ENCODE results near the gene MZF1.

MZF1 gene

GRCh38 chr19:58562122-58563033 is 10.8 kb downstream of the MZF1 start:
- peak in 1 of 2 experiments; percentile 1 for DNase-seq (ENCODE audit: low spot score in 2 of 2)
- Histone ChIP-seq H3K9me3 (no peaks in the 10 kb centered on the region), H3K27me3 (ENCODE audit: low read depth) (no peaks in the 10 kb centered on the region), H3K36me3 (replicated peaks) (peaks cover 10% of the 10 kb centered on the region), H3K4me3 (no peak overlapping the region), H3K4me1 (peaks cover 6% of the 10 kb centered on the region)
- in situ Hi-C loops (cut with MboI; ENCODE audit: low sequenced_read_pairs): no loop called here

GRCh38 chr19:58561373-58562121 is 11.6 kb downstream of the MZF1 start:
- Histone ChIP-seq H3K4me3 (no peak overlapping the region), H3K36me3 (replicated peaks) (peaks cover 17% of the 10 kb centered on the region)

DNA sequence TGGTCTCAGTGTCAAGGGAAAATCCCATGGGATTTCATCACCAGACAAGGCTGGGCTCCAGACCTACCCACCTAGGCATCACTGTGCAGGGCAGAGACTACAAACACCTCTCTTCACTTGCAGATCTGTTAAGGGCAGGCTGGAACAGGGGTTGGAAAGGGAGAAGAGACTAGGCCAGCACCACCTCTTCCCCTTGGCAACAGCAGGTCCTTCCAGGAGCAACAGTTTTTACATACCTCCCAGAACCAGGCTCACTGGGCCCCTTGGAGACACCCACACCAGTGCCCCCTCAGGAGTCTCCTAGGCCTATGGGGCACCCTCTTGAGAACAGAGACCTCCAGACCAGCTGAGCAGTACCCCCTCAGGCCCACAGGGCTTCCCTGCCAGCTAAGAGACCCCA is 12.2 kb downstream of the MZF1 start:
- Histone ChIP-seq H3K27me3 (ENCODE audit: low read depth) (no peaks in the 10 kb centered on the region), H3K36me3 (replicated peaks) (peaks cover 23% of the 10 kb centered on the region), H3K4me3 (no peak overlapping the region), H3K4me1 (peaks cover 6% of the 10 kb centered on the region), H3K9me3 (no peaks in the 10 kb centered on the region)
- in situ Hi-C loops (cut with MboI; ENCODE audit: low sequenced_read_pairs): no loop called here
- DNase-seq (ENCODE audit: low spot score in 2 of 2): no peak

More at GRCh38 chr19:58561373-58562121, 11.6 kb downstream of the MZF1 start:
- Histone ChIP-seq H3K4me1 (peaks cover 6% of the 10 kb centered on the region), H3K9me3 (no peaks in the 10 kb centered on the region), H3K27me3 (ENCODE audit: low read depth) (no peaks in the 10 kb centered on the region)
- in situ Hi-C loops (cut with MboI; ENCODE audit: low sequenced_read_pairs): no loop called here
- no peak for DNase-seq (ENCODE audit: low spot score in 2 of 2)

- Histone ChIP-seq H3K9me3 (no peaks in the 10 kb centered on the region), H3K4me1 (peaks cover 9% of the 10 kb centered on the region), H3K27me3 (ENCODE audit: low read depth) (no peaks in the 10 kb centered on the region), H3K36me3 (replicated peaks) (peaks cover 27% of the 10 kb centered on the region), H3K4me3 (peak overlapping the region; percentile 92)
- in situ Hi-C loops (cut with MboI; ENCODE audit: low sequenced_read_pairs): no loop called here
- no peak for DNase-seq (ENCODE audit: low spot score in 2 of 2)
Observed at GRCh38 chr19:58560007-58560887, 12.9 kb downstream of the MZF1 start.

GRCh38 chr19:58559275-58560006 is 13.7 kb downstream of the MZF1 start:
- DNase-seq (ENCODE audit: low spot score in 2 of 2): peak; percentile 86 to 96

GRCh38 chr19:58558623-58559274 is 14.4 kb downstream of the MZF1 start:
- H3K4me3 ChIP-seq: peak overlapping the region; percentile 92
- peaks cover 12% of the 10 kb centered on the region for H3K4me1 ChIP-seq
- H3K36me3 ChIP-seq (replicated peaks): peaks cover 28% of the 10 kb centered on the region
- peak; percentile 94 to 100 for DNase-seq (ENCODE audit: low spot score in 2 of 2)
- no peaks in the 10 kb centered on the region for H3K9me3 ChIP-seq
- H3K27me3 ChIP-seq (ENCODE audit: low read depth): no peaks in the 10 kb centered on the region
- in situ Hi-C loops (cut with MboI; ENCODE audit: low sequenced_read_pairs): no loop called here

More at GRCh38 chr19:58559275-58560006, 13.7 kb downstream of the MZF1 start:
- in situ Hi-C loops (cut with MboI; ENCODE audit: low sequenced_read_pairs): no loop called here
- peaks cover 28% of the 10 kb centered on the region for H3K36me3 ChIP-seq (replicated peaks)
- H3K9me3 ChIP-seq: no peaks in the 10 kb centered on the region
- H3K27me3 ChIP-seq (ENCODE audit: low read depth): no peaks in the 10 kb centered on the region
- H3K4me3 ChIP-seq: peak overlapping the region; percentile 92
- H3K4me1 ChIP-seq: peaks cover 10% of the 10 kb centered on the region

DNA sequence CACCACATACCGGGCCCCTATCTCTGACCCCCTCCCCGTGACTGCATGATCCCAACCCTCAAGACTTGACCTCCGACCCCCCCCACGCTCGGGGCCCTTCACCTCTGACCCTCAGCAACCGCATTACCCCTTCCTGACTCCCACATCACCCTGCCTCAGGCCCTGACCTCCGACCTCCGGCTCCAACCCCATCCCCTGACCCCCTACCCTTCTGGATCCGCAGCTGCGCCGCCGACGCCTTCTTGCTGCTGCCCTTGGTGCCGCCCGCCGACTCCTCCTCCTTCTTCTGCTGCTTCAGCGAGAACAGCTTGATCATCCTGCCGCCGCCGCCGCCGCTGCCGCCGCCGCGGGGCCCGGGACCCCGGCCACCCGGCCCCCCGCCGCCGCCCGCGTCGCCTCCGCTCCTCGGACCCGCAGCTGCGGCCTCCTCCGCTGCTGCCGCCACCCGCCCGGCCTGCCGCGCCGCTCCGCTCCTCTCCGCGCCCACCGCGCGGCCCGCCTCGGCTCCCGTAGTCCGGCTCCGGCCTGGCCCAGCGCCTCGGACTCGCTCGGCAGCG is 15.0 kb downstream of the MZF1 start, which contains the start of gene UBE2M:
TSS of gene UBE2M (minus strand) at position 546 of the 557 bp plus-strand sequence. CDS start at position 316, 230 bp downstream.
- Histone ChIP-seq H3K4me3 (peak within 1 kb of the TSS; percentile 92), H3K36me3 (replicated peaks) (peaks cover 31% of the 10 kb centered on the region), H3K4me1 (peaks cover 15% of the 10 kb centered on the region), H3K9me3 (no peaks in the 10 kb centered on the region), H3K27me3 (ENCODE audit: low read depth) (no peaks in the 10 kb centered on the region)
- DNase-seq (ENCODE audit: low spot score in 2 of 2): peak in 1 of 2 experiments; percentile 77
- in situ Hi-C loops (cut with MboI; ENCODE audit: low sequenced_read_pairs): no loop called here

DNA sequence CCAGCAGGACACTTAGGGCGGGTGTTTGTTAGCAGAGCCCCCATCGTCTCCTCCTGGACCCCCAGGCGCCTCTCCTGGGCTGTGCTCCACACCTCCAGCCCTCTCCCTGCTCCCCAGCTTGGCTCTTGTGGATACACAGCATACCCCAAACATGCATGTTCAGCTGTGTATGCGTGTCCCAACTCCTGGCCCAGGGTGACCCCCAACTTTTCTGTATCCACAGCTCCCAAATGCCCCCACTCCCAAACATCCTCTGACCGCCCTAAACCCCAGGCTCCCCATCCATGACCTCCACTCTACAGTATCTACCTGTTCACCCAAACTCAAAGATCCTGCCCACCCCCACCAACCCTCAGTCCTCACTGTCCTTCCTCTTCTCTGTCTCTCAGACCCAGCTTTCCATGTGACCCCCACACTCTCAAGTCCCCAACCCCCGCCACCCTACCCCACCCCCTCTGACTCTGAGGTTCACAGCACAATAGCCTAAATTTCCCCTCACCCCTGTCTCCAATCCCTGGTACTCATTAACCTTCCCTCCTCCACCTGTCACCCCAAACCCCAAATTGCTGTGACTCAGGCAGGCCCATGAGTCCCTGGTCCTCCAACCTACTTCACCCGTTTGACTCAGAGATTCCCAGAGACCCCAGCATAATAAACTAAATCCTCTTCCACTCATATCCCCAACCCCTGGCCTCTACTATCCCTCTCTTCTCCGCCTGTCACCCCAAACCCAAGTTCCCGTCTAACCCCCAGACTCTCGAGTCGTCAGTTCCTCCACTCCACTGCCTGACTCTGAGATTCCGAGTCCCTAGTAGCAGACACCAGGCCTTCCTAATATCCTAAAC is 15.7 kb downstream of the MZF1 start:
- H3K4me3 ChIP-seq: peak overlapping the region; percentile 92
- DNase-seq (ENCODE audit: low spot score in 2 of 2): peak in 1 of 2 experiments; percentile 13
- in situ Hi-C loops (cut with MboI; ENCODE audit: low sequenced_read_pairs): no loop called here
- H3K9me3 ChIP-seq: no peaks in the 10 kb centered on the region
- no peaks in the 10 kb centered on the region for H3K27me3 ChIP-seq (ENCODE audit: low read depth)
- peaks cover 32% of the 10 kb centered on the region for H3K36me3 ChIP-seq (replicated peaks)
- H3K4me1 ChIP-seq: peaks cover 15% of the 10 kb centered on the region

DNA sequence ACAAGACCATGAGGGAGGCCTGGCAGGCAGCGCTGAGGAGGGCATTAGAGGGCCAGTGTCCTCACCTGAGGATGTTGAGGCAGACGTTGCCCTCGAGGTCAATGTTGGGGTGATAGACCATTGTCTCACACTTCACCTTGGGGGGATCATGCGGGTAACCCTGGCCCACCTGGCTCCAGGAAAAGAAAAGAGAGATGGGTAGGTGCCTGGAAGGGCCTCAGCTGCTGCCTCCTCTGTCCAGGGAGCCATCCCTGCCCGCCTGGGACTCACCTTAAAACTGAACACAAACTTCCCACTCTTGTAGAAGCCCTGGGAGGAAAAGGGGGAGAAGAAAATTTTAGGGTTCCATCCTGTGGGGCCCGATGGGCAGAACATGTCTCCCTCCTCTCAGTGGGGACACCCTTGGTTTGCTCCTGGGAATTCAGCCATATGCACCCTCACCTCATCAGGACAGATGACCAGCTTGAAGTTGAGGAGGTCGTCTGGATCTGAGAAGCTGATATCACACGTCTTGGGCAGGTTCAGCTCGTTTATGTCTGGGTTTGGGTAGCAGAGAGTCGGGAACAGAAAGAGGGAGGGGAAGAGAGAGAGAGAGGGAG is 16.4 kb downstream of the MZF1 start:
- Histone ChIP-seq H3K36me3 (replicated peaks) (peaks cover 39% of the 10 kb centered on the region), H3K9me3 (no peaks in the 10 kb centered on the region), H3K27me3 (ENCODE audit: low read depth) (no peaks in the 10 kb centered on the region), H3K4me1 (peaks cover 15% of the 10 kb centered on the region), H3K4me3 (peak overlapping the region; percentile 92)
- in situ Hi-C loops (cut with MboI; ENCODE audit: low sequenced_read_pairs): no loop called here
- no peak for DNase-seq (ENCODE audit: low spot score in 2 of 2)

GRCh38 chr19:58555920-58556621 is 17.1 kb downstream of the MZF1 start:
- Histone ChIP-seq H3K27me3 (ENCODE audit: low read depth) (no peaks in the 10 kb centered on the region), H3K4me3 (no peak overlapping the region), H3K36me3 (replicated peaks) (peaks cover 40% of the 10 kb centered on the region), H3K9me3 (no peaks in the 10 kb centered on the region), H3K4me1 (peaks cover 15% of the 10 kb centered on the region)
- in situ Hi-C loops (cut with MboI; ENCODE audit: low sequenced_read_pairs): no loop called here
- no peak for DNase-seq (ENCODE audit: low spot score in 2 of 2)

All from HAP-1 (cell line).